HG03432 (cell line): ENCODE results near the gene ST6GALNAC3.
A peak's percentile ranks its signal among the peaks of the same experiment; 100 is the strongest.
"Not testable (repeated sequence)": the region's sequence is repeated elsewhere in the genome, so short reads cannot be mapped to it uniquely, and the experiment has no call there.

Experiments used
- ATAC-seq: cut with Tn5 transposase; IDR thresholded peaks from one replicate; pipeline ENCODE4 v1.9.1; 2021; ENCODE audit warnings: mild to moderate bottlenecking, moderate library complexity; ENCODE audit not compliant: unreplicated experiment

ST6GALNAC3 gene

DNA sequence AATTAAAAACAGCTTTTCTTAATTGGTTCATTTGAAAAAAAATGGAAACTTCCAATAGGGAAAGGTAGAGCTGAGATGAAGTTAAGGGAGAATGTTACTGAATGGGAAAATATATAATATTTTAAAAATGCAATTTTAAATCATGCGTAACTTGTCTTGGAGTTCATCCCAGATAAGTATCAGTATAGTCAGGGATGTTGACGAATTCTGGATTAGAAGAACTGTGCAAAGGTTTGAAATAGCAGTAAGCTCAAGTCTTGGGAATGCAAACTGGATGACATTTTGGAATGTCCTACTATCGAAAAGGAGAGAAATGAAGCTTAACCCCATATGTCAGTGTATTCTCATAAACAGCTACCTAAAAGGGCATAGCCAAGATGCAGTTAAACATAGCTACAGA, 4.0 kb upstream of the ST6GALNAC3 start:
- no peak for ATAC-seq

DNA sequence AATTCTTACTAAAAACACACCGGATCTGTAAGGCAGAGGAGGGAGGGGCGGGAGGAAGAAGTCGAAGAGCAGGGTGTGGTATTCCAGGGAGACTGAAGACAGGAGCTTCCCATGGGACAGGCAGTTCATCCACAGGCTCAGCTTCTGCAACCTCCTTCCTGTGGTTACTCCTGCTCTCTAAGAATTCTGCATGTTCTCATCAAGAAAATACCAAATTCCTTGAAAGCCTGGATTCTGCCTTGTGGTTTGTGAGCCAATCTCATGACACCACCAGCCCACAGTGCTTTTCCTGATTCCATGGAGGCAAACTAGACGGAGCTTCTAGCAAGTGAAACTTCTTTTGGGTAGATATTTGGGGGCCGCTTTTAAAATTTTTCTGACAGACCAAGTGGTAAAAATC, 1.1 kb upstream of the ST6GALNAC3 start:
- ATAC-seq, result no peak

DNA sequence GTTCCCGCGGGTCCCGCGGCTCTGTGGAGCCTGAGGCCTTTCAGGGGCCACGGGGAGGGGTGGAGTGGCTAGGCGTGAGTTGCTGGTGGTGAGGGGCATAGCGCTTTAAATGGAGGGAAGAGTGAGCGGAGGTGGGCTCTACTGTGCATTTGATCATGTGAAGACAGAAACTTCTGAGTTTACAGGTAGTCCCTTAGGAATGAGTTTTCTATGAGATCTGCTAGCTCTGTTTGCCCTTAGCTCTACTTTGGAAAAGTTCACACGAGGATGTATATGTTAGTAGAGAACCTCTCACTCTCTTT, 593 bp downstream of the ST6GALNAC3 start:
- no peak for ATAC-seq

DNA sequence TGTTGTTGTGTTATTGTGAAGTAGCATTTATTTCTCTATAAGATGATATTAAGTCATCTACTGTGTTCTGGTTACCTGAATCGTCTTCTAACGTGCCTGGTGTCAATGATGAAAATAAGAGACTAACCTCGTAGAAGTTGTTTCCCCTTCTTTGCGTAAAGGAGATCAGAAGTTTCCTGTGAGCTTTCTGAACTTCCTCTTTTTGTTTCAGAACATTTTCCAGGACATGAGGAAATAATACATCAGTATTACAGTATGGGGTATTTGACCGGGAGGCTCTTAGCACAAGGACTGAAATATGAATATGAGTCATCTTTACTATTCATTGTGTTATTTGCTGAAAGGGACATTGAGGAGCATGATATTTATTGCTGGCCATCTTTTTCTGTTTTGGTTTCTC, 1.3 kb downstream of the ST6GALNAC3 start:
- ATAC-seq, result peak; percentile 34

DNA sequence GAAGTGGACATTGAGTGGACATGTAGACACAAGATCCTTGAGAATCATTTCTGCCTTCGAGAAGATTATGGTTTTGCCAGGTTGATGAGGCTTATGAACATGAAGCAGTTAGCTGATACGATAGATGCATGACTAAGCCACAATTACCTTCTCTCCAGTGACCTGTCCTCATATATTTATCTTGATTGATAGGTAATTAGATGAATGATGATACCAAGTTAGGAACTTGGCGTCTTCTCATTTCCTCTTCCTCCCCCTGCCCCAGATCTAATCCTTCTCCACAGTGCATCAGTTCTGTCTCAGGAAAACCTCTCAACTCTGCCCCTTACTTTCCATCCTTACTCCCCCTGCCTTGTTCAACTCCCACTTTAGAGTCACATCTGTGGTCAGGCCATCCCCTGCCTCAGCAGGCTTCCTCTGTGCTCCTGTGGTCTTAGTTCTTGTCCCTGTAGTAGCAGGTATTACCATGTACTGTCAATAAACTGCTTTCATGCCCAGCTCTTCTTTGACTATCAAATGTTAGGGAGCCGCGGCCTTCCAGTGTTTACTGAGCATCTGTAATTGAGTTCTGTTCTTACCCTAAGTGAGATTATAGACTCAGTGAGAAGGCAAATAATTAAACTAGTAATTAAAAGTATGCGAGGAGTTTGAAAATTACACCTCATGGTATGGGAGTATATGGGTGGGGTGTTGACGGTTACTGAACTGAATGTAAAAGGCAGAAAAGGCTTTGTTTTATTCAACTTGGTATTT, 5.1 kb downstream of the ST6GALNAC3 start:
- no peak for ATAC-seq

DNA sequence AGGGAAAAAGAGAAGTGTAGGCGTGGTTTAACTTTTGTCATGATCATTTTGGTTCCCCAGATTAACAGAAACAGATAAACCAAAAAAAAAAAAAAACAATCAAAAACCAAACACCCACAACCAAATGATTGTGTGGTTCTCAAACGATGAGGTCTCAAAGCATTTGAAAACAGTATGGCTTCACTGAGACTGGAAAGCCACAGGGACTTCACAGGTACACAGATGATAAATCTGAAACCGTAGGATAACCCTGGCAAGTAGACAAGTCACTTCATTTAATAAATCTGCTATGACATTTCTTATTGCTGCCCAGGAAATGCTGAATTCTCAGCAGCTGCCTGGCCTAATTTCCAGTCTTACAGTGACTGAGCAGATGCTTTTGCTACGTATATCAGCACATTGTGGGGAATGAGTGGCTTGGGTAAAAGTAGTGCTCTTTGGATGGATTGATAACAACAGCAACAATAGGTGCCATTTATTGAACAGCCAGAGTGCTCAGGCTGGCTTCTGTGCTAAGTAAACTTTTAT, 6.1 kb downstream of the ST6GALNAC3 start:
- no peak for ATAC-seq

DNA sequence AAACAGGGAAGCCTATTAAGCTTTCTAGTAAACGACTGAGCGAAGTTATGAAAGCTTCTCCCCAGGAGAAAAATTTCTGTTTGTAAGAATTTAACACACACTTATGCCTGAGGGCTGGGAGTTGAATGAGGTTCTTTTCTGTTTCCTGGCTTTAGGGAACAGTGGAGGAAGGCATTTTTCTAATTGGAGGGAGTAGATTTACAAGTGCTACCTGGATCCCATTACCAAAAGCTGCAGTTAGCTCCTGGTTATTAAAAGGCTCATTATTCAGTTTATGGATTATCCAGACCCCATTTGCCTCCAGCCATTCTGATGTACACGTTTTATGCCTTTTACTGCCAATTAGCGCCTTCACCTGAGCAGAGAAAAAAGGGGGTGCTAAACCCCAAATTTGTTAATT, 7.5 kb downstream of the ST6GALNAC3 start:
- ATAC-seq, result no peak

DNA sequence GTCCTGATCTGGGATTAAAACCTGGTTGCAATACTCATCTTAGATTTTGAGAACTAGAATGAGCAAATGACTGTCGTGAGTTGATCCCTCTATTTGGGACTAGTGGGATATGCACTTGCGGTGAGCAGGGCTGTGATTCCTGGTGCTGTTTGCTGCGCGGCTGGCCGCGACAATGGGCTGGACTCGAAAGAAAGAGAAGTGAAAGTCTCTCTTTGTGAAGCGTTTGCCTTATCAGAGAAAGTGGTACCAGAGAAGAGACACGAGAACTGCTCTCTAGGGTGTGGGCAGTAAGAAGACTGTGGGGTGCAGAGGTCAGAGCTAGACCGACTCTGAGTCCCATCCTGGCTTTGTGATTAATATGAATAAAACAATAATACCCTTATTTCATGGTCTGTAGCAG, 8.6 kb downstream of the ST6GALNAC3 start:
- ATAC-seq, result no peak

DNA sequence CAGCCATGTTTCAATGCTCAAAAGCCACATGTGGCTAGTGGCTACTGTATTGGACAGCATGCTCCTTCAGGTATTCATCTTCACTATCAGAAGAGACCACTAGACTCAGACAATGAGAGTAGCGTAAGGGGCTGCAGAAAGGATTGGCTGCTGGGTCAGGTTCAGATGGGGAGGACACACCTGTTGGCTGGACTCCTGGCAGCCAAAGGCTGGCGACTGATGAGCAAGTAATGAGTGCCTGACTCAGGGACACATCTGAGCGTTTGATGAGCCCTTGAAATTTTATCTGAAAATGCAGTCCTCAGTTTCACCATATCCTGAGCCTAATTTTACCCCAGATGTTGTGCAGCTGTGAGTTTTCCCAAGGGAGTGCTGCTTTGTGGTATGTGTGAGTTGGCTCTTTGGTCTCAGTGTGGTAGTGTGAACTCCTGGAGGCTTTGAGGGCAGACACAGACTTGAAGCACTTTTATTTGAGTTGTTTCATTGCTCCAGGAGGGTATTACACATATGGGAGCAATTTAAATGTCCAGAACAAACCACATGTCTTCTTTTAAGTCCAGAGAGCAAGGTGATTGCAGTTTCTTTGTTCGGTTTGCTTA, 9.6 kb downstream of the ST6GALNAC3 start:
- ATAC-seq, result no peak

DNA sequence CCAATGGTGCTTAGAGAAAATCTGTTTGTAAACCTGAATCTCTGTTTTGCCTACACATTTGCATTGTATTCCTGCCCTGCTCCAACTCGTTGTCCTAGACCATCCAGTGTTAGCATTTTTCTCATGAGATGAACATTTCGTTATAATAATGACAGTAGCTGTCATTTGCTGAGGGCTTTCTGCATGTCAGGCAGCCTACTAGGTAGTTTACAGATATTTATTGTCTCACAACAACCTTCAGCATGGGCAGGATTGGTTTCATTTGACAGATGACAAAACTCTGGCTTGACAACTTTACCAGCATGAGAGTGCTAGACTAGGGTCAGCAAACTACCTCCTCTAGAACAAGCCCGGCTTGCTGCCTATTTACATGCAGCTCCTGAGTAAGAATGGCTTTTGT, 10.1 kb downstream of the ST6GALNAC3 start:
- ATAC-seq, result no peak

DNA sequence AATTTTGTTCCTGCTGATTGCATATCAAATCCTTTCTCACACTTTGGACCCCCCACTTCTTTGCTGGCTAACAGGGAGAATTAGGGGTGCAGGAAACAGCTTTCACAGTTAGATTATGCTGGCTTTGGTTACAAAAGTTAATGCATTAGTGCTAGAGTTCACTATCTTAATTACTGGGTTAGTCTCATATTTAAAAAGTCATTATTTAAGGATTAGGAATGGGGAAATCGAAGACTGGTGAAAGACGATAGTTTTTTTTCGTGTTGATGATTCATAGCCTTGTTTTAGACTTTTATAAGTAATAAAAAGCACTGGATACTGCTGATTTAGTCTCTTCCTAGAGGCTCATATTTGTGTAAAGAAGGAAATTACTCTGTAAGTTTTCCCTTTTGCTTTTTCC, 11.6 kb downstream of the ST6GALNAC3 start:
- ATAC-seq, result no peak

DNA sequence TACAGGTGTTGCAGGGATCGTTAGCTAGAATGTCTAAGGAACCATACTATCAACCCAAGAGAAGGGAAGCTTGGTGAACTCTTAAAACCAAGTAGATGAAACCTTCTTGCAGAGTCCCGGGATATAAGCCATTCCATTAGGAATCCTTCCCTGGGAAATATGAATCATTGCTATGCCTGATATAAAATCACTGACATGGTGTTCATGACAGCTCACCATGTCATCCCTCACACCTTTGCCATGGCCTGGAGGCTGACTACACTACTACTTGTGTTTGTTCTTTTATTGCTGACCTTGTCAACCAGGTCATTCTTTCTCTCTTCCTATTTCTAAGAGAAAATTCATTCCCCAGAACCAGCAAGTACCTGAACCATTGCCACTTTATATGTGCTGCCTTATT, 12.1 kb downstream of the ST6GALNAC3 start:
- ATAC-seq, result no peak

DNA sequence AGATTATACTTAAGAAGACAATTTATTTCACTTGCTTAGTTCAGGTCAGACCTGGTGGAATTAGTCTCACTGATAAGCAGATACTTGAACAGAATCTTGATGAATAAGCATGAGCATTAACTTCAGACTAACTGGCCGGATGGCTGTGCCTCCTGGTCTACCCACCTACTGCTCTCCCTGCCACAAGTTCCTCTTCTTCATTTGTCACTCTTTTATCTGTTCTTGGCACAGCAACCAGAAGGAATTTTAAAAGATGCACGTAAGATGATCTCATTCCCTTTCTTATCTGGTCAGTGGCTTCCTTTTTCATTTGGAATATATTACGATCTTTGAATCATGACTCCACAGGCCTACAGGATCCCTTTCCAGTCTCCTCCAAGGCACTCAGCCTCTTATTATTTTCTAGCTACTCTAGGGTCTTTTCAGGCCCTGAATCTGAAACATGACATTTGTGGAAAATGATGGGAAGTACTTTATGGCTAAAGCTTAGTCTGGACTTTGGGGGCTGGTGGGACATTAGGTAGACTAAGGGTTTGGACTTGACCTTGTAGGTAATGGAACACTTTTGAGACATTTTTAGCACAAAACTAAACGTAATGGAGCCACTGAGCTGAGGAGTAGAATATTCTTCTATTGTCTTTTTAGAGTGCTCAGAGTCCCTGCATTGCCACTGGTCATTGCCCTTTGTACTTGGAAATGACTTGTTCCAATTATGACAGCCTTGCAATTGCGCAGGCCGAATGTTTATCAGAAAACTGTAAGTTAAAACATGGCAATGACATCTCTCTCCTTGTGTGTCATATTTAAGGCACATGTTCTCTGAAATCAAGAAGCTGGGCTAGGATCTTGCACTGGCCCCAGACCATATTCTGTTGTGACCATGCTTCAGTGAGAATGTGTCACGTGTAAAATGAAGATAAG, 16.0 kb downstream of the ST6GALNAC3 start:
- no peak for ATAC-seq

DNA sequence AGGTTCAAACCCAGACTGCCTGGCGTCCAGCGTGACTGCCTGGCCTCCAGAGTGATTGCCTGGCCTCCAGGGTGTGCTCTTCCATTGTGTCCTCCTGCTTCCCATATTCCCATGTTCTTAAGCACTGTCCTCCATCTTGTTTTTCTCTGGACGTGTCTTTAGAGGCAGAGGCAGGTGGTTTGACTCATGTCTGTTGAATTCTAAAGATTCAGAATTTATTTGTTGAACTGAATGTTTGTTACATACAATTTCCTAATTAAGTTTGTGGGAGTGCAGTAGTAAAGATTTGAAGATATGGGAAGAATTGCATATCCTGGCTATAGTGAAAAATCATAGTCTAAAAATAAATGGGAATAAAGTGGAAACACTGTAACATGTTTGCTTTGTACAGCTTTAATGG, 18.3 kb downstream of the ST6GALNAC3 start:
- no peak for ATAC-seq

DNA sequence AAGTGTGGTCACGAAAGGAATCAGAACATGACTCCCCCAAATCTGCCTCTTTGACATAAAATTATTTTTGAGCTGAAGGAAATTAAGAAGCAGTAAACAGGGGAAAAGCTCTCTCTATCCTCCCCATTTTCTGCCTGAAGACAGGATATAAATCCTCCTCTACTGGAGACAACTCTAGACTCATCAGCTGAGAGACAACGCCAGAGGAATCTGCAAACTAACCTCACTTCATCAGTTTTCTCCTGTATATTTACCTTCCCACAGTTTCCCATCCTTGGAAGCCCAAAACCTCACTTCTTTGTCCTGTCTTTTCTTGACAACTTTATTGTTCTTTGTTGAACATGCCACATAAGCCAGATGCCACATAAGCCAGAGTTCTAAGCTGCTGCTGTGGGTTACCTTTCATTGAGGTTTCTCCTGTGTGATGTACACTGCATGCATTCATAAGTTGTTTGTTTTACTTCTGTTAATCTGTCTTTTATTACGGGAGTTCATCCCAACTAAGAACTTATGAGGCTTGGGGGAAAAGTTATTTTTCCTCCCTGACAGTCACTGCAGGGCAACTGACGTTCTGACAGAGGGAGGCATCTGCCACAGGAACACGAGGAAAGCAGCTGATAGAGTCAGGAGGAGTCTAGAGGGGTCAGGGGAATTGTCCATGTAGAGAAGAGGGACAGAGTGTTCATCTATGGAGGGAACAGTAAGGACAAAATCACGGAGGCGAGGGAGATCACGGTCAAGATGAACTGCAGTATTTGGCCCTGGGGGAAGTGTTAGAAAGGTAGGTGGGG, 19.2 kb downstream of the ST6GALNAC3 start:
- ATAC-seq, result no peak

DNA sequence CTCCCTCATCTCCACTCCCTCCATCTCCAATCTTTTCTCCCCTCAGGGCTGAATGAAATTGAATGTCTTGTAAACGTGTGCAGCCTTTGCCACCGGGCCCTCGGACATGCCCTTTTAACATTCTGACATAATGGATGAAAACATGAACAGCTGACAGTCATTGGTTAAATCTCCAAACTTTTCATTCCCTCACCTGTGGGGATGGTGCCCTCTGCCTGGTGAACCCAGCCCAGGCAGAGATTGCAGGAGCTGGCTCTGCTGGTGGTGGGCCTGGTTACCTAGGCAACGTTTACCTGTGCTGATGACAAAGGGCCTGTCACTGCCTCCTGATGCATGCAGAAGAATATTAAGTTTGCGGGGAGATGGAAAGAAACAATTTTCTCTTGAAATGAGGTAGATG, 21.3 kb downstream of the ST6GALNAC3 start:
- ATAC-seq, result no peak

DNA sequence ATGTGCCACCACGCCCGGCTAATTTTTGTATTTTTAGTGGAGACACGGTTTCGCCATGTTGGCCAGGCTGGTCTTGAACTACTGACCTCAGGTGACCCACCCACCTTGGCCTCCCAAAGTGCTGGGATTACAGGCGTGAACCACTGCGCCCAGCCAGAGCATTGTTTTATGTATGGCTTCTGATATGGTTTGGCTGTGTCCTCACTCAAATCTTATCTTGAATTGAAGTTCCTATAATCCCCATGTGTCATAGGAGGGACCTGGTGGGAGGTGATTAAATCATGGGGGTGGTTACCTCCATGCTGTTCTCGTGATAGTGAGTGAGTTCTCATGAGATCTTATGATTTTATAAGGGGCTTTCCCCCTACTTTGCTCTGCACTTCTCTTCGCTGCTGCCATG, 22.5 kb downstream of the ST6GALNAC3 start:
- ATAC-seq, result not testable (repeated sequence)

DNA sequence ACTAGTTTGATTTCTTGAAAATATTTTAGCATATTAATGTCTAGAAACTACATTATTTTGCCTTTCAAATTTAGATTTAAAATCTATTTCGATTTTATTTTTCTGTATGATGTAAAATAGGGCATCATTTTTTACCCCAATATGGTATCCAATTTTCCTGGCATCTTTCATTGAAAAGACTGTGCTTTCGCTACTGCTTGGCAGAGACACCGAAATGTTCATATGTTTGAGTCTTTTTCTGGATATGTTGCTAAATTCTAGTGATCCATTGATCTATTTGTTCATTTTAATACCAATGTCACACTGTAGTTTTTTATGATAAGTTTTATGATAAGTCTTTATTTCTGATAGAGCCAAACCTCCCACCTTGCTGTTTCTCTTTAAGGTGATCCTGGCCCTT, 24.3 kb downstream of the ST6GALNAC3 start:
- no peak for ATAC-seq

DNA sequence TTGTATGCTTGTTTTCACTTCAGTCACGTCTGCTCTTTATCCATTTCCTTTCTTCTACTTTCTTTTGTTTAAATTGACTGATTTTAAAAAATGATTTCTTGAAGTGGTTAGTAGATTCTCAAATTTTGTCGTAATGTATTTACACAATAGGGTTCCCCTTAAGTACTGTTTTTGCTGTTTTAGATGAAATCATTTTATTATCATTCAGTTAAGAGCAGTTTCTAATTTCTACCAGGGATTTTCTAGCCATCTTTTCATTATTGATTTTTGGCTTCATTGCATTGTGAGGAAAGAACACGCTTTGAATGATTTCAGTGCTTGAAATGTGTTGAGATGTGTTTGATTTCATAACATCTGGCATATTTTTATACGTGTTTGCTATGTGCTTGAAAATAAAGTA, 27.0 kb downstream of the ST6GALNAC3 start:
- ATAC-seq, result no peak

DNA sequence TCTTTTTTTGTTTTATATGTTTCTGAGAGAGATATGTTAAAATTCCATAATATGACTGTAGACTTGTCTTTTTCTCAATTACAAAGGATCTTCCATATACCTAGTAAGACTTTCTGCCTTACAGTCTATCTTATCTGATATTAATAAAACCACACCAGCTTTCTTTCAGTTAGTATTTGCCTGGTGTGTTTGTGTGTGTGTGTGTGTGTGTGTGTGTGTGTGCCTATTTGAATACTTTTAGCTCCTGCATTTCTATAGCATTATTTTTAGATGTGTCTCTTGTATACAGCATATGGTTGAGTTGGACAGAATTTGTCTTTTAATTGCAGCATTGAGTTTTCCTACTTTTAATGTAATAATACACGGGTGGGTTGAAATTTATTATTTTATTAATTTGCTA, 27.5 kb downstream of the ST6GALNAC3 start:
- no peak for ATAC-seq

DNA sequence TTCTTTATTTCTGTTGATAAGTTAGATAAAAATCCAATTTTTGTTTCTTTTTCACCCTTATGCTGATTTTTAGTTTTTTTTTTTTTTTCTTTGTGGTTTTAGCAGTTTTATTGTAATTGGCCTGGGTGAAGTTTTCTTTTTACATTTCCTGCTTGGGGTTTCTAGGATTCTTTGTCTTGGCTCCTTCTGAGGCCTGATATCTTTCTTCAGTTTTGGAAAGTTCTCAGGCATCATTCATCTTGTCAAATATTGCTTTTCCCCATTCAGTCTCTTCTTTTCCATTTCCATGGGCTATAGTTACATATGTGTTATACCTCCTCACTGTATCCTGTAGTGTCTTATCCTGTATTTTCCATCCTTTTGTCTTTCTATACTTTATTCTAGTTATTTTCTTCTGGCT, 28.5 kb downstream of the ST6GALNAC3 start:
- no peak for ATAC-seq
